Subcutaneous adipose tissue (tissue), 4 donors: Measurements from ENCODE around the gene POLA2. TPM values are rescaled to one million over a fixed set of nuclear protein-coding genes. Genes with fewer than 3 reads are reported as not detected.

Experiments used
- total RNA-seq, 4 donors: library from RNA; depleted of rRNA; stranded (reverse); fragments of >200 nt; gene quantifications; one replicate each; pipeline ENCODE4 v1.1.0, GENCODE V29; 2016
- TF ChIP-seq, protein P1 (sequence below): fragments of 450-650 bp; IDR thresholded peaks from one replicate; pipeline ENCODE4 v1.5.1; 2016; ENCODE audit warnings: low read depth, mild to moderate bottlenecking, control low read depth, antibody characterized with exemption, moderate library complexity

POLA2 gene
- total RNA-seq, 4 donors from 2014 or later, result 2.6 to 6.2 (median 4.9) TPM

DNA sequence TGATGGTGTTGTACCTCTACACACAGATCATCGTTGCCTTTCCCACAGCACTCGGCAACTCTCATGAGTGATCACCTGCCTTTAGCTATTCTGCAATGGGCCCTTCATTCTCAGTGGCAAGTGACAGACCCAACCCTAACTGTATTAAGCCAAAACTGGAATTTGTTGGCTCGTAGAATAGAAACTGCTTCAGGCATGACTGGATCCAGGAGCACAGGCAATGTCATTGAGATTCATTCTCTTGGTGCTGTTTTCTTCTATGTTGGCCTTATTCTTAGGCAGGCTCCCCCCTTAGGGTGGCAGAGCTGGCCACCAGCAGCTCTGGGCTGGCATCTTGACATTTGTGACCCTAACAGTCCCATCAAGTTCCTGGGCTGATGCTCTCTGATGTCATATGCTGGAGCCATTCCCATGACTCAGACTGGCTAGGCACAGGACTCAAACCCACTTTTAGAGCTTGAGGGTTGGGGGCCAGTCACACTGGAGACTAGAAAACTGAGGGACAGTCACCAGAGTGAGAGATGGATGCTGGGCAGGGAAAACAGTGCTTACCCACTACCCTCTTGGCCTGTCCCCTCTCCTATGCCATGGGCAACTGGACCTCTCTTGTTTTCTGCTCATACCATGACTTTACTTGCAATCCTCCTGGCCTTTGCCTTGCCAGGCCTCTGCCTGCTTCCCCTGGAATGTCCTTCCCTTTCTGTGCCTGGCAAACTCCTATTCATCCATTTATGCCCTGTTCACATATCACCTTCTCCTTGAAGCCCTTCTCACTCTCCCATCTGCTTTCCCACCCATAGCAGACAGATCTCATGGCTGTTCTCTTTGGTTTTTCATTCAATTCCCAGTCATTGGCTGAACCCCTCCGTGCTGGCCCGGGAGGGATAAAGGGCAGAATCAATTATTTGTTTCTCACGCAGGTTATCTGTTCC lies 45.8 kb downstream of the POLA2 start:
- TF ChIP-seq, protein P1, sequence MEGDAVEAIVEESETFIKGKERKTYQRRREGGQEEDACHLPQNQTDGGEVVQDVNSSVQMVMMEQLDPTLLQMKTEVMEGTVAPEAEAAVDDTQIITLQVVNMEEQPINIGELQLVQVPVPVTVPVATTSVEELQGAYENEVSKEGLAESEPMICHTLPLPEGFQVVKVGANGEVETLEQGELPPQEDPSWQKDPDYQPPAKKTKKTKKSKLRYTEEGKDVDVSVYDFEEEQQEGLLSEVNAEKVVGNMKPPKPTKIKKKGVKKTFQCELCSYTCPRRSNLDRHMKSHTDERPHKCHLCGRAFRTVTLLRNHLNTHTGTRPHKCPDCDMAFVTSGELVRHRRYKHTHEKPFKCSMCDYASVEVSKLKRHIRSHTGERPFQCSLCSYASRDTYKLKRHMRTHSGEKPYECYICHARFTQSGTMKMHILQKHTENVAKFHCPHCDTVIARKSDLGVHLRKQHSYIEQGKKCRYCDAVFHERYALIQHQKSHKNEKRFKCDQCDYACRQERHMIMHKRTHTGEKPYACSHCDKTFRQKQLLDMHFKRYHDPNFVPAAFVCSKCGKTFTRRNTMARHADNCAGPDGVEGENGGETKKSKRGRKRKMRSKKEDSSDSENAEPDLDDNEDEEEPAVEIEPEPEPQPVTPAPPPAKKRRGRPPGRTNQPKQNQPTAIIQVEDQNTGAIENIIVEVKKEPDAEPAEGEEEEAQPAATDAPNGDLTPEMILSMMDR, result no peak

DNA sequence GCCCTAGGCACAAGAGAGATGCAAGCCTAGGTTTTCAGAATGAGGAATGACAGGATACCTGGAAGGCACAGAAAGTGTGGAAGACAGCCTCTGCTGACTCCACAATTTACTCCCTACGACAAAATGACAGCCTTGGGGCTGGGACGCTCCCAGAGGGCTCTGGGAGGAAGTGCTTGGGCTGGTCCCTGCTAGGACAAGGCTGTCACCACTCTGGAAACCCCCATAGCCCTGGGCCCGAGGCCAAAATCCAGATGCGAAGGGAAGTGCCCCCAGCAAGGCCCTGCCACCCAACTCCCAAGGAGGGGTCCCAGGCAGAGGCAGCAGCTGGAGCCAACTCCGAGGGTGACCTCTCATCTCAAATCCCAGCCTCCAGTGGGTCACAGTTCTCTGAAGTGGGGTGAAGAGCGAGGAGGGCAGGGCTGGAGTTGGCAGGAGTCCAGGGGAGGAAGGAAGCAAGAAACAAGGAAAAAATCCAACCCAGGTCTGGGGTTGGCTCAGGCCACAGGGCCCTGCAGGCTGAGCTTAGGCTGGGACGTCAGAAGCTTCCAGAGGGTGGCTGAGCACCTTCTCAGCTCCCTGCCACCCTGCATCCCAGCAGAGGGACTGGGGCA lies 46.6 kb downstream of the POLA2 start:
- TF ChIP-seq, protein P1, result no peak

DNA sequence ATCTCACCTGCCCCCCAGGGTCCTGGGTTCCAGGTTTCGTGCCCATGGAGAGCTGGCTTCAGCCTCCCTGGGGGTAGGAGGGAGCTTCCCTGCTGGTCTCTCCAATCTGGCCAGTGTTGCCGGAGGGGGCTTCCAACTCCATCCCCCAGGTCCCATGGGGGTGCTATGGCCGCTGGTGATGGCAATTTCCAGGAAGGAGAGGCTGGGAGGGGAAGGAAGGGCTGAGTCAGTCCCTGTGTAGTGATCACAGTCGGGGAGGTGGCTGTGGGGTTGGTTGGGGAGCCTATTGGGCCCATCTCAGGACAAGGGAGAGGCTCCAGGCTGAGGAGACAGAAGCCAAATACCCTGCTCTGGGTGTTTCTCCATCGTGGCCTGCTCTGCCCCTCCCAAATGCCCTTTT lies 47.2 kb downstream of the POLA2 start:
- TF ChIP-seq, protein P1, result no peak

DNA sequence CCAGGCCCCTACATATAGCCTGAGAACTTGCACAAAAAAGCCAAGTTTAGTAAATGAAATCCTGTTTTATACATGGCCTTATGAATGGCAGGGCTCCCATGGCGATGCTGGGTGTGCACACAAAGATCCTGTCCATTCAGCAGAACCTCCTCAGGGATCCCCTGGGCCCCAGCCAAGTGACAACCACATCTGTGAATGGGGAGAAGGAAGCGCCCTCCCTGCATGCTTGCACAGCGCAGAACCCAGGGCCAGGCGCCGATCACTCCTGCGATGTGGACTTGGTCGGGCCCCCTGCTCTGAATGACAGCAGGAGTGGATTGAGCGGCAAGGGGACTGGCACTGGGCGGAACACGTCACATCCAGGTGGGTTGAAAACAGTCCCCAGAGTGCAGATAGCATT lies 48.5 kb downstream of the POLA2 start:
- TF ChIP-seq, protein P1, result no peak

DNA sequence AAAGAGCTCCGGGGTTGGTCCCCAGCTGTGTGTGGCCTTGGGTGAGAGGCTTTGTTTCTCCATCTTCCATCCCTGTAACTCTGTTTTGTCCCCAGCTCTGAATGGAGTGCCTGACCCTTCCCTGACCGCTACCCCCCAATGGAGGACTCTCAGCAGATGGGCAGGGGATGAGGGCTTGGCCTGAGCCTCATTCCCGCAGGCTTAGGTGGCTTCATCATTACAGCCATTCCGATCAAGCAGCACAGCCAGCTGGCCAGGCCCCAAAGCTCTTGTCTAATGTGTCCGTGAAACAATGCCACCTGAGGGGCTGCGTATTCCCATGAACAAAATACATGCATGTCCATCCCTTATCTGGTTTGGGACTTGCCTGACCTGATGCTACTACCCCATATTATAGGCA lies 49.0 kb downstream of the POLA2 start:
- TF ChIP-seq, protein P1, result no peak

DNA sequence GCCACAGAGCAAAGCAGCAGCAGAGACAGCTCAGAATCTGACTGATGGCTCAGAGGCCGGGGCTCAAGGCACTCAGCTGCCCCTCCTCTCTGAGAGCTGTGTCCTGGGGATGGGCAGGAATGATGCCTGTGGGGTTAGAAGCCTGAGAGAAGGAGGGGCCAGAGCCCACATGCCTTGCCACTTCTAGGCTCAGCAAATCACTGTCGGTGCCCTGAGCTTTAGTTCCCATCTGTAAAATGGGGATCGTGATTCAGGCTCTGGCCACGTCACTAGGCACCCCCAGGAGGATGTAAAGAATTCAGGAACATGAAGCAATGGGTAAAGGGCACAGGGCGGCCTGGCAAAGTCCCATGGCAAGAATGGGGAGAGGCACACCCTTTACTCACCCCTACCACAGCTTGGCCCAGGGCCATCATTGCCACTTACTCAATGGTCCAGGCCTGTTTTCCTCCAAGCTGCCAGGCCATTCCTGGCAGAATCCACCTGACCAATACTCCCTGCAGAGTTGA lies 49.5 kb downstream of the POLA2 start:
- TF ChIP-seq, protein P1, result no peak
